DMS114 treated with DMSO at 0.1 percent for 48 hours (cell line): ENCODE results near the gene SHANK3.

Source experiments
- DNase-seq: peaks from one replicate; lab custom pipeline; 2025; ENCODE audit not compliant: unreplicated experiment; lab: John Stamatoyannopoulos, UW

The SHANK3 gene

DNA sequence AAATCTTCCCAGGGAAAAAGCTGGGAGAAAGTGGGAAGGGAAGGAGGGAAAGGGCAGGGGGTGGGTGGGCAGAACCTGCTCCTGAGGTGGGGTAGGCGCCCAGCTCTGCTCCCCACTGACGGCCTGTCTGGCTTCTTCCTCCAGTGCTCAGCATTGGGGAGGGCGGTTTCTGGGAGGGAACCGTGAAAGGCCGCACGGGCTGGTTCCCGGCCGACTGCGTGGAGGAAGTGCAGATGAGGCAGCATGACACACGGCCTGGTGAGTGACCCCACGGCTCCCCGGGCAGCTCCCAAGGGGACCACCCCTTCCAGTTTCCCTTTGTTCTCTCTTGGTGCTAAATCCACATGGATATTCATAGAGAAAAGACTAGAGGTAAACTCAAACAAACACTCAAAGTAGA lies 25.9 kb downstream of the SHANK3 start:
- no peak for DNase-seq

DNA sequence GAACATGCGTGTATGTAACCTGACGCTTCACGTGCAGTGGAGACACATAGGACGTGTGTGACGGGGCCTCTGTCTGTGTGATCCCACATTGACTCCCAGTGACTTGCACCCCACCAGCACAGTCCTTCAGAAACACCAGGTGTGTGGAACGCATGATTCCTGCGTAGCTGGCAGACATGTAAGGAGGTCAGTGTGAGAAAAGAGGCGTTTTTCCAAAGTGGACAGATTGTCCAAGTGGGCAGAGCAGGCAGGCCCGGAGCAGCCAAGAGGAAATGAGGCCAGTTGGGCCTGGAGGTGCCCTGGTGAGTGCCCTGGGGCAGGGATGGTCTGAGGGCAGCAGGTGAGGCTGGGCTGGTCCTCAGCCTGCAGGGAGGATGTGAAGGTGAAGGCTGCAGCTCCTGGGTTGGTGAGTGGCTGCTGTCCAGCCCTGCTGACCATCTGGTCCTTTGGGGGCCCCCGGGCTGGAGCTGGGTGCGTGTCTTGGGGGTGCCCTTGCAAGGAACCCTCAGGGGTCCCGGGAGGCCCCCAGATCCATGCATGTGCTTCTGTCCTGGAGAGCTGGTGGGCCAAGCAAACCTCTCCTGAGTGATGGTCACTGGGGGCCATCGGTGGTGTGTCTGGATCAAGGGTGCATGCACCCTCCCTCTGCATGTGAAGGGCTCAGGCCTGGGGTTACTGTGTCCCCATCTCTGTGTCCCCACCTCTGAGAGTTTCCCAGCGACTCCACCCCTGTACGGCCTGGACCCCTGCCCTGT lies 26.6 kb downstream of the SHANK3 start:
- no peak for DNase-seq

DNA sequence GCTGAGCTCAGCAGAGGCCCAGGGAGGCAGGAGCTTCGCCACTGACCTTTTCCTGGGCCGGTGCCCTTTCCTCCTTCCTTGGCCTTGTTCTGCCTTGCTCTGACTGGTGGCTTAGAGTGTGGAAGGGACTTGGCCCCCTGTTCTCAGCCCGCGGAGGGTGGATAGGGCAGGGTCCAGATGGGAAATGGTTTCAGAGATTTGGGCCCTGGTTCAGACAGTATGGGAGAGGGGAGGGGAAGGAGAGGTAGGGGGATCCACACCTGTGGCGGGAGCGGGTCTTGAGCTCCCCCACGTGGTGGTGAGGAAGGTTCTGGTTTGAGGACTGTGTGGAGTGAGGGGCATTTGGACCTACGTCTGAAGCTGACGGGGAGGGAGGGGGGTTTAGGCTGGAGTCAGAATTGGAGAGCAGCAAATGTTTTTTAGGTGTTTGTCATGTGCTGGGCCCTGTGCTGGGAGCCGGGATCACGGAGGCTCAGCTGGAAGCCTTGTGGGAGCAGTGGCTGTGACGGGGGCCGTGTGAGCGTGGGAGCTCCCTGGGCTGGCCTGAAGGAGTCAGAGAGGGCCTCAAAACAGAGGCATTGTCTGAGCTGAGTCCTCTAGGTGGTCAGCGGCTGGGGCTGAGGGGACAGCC lies 27.2 kb downstream of the SHANK3 start:
- peak; percentile 15 for DNase-seq

DNA sequence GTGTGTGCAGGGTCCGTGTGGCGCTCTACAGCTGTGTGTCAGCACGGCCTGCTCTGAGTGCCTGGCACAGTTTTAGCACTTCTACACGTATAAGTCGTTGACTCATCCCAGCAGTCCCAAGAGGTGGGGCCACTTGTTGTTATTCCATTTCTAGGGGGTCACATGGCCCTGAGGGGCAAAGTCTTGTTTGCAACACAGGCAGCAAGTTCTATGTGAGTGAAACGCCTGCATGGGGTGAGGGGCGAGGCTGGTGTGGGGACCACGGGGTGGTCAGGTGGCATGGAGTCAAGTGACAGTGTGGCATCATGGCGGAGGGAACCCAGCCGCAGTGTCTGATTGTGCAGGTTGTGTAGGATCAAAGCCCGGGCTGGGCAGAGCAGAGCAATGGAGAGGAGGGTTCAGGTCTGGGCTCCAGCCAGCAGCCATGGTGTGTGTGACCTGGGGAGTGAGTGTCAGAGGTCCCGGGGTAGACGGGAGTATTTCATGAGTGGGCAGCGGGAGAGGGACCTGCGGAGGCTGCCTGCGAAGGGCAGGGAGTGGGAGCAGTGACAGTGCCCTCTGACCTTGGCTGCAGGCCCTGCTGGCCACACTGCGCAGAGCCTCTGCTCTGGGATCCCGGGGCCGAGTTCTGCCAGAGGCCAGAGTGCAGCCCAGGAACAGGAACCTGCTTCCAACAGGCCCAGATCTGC lies 27.9 kb downstream of the SHANK3 start:
- DNase-seq = no peak

DNA sequence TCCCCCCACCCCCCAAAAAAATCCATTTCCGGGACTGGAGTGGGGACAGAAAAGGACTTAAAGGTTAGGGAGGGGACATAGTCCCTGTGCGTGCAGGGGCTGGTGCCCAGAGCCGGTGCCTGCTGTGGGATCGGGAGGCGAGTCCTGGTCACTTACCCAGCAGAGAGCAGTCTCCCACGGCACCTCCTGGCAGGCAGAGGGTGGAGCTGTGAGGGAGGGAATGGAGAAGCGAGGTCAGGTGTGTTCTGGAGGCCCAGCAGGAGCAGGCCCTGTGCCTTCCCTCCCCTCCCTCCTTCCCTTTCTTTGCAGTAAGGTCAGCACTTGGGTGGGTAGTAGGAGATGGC lies 28.4 kb downstream of the SHANK3 start:
- DNase-seq = no peak

DNA sequence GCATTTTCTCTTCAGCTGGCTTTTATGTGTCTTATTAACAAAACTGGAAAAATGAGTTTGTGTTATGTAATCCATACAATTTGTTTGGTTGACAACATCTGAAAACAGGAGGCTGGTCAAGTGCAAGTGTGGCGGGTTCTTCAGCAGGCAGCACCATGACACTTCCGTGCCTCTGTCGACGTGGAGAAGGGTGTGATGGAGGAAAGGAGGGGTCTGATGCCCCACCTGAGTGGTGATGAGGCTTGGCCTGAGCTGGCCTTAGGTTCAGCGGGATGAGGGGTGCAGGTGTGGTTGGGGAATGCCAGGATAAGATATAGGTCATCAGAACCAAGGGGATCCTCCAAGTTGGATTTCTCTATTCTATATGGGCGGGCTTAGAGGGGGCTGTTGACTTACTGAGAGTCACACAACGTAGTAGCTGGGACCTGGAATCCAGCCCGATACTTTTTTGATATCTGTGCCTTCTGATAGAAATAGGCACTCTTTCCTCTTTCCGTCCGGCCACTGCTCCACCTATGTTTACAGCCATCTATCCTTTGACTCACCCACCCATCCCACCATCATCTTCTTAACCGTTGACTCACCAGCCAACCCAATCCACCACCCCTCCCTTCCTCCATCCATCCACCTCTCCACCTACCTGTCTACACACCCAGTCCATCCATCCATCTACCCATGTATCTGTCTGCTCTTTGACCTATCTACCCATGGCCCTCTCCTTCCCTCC lies 29.0 kb downstream of the SHANK3 start:
- DNase-seq = no peak

DNA sequence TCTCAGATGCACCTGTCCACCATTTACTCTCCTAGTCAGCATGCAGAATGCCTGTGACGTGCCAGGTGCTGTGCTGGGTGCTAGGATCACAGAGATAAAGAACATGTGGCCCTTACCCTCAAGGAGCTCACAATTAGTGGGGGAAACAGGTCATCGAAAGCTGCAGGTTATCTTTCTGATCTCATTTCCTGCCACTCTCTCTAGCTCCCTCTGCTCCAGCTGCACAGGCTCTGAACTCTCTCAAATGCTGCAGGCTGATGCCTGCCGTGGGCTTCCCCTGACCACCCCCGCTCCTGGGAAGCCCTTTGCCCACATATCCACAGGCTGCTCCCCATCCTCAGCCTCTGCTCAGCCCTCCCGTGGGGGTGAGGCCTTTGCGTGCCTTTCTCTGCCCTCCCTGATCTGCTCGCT lies 29.6 kb downstream of the SHANK3 start:
- no peak for DNase-seq

DNA sequence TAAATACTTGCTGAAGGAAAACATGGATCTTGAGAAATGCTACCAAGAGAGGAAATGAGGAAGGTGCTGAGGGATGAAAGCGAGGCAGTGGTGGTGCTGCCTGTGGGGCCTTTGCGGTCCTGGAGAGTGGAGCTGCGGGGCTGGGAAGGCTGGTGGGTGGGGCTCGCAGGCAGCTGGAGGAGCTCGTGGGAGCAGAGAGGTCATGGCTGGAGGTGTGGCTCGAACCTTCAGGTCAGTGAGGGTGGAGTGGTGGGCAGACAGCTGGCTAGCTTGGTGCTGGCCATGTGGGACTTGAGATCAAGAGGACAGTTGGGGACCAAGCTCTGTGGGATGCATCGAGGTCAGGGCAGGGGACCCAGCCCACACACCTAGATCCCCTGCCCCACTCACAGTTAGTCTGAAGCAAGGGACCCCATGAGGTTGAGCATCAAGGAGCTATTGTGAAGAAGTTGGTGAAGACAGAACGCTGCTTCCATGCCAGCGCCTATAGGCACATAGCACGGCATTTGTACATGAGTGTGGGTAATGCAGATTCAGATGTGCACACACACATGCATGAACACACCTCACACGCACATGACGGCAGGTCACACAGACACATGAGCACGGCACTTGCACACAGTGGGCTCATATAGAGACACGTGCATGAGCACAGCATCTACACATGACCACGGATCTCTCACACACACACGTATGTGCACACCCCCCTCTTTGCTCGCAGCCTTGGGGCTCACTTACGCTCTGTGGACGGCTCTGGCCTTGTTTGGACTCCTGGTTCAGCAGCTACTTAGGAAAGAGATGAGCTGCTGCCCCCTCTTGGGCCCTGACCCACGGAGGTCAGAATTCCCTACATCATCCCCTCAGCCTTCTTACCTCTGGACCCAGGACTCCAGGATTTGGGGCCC lies 30.4 kb downstream of the SHANK3 start:
- no peak for DNase-seq

DNA sequence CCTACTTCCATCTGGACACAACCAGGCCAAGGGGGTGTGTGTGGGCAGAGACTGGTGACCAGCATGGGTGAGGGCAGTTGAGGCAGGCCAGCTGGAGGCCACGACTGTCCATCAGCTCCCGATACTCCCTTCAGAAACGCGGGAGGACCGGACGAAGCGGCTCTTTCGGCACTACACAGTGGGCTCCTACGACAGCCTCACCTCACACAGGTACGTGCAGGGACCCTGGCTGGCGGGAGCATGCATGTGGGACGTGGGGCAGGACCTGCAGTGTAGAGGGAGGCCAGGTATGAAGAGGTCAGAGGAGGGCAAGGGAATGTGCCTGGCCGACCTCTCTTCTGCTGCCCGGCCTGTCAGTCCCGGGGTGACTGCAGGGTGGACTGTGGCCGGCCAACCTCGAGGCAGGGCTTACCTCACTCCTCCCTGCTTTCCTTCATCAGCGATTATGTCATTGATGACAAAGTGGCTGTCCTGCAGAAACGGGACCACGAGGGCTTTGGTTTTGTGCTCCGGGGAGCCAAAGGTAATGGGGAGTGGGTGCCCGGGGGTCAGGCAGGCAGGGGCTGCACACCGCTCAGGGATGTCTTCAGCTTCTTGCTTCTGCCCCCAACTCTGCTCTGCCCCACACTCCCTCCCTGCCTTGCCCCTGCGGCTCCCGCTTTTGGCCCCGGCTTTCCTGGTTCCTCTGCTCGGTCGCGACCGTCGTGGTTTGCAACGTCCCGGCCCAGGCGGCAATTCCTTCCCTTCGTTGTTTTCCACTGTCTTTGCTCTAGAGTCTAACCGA lies 31.3 kb downstream of the SHANK3 start:
- no peak for DNase-seq

DNA sequence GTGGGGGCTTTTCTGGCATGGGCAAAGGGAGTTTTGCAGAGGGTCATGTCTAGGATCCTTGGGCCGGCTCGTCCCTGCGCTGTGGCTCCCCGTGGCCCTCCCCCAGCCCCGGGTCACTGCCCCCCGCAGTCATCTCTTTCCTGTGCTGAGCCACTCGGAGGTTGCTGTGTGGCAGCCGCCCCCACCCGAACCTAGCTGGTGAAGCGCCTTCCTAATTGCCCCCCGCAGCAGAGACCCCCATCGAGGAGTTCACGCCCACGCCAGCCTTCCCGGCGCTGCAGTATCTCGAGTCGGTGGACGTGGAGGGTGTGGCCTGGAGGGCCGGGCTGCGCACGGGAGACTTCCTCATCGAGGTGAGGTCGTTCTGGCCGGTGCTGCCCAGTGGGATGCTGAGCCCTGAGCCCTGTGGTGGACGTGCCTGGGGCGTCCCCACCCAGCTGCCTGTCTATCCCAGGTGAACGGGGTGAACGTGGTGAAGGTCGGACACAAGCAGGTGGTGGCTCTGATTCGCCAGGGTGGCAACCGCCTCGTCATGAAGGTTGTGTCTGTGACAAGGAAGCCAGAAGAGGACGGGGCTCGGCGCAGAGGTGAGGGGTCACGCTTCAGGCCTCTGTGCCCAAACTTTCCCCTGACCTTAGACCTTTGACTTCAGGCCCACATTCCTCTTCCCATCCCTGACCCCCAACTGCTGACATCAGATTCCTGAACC lies 32.0 kb downstream of the SHANK3 start:
- DNase-seq = no peak

DNA sequence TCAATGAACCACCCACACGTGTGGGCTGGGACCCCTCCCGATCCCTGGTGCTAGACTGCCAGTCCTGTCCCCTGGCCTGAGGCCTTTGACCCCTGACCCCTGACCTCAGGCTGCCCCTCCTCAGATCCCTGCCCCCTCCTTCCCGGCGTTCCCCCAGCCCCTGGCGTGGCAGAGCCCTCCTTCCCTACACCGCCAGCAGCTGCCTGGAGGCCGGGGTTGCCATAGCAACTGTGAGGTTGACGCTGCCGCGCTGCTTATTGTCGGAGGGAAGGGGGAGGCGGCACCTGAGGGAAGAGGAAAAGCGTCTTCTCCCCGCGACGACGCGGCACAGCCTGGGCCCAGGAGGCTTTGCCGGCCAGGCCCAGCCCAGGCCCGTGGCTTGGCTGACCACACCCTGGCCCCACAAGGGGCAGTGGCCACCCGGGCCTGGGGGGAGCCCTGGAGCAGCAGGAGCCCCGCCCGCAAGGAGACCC lies 32.6 kb downstream of the SHANK3 start:
- no peak for DNase-seq

DNA sequence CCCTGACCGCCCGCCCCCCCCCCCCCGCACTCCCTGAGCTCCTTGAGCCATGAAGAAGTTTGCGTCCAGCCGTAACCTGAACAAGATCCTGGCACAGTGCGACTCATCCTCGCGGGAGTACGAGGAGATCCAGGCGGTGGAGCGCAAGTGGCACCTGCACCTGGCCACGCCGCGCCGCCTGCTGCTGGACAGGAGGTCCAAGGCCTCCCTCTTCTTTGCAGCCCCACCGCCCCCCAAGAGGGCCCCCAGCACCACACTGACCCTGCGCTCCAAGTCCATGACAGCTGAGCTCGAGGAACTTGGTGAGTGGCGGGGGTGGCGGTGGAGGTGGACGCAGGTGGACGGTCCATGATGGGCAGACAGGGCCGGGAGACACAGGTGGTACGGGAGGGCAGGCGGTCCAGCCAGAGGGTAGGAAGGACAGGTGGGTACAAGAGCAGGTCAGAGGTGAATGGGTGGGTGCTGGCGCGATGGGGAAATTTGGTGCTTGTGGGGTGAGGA lies 33.3 kb downstream of the SHANK3 start:
- DNase-seq = no peak

DNA sequence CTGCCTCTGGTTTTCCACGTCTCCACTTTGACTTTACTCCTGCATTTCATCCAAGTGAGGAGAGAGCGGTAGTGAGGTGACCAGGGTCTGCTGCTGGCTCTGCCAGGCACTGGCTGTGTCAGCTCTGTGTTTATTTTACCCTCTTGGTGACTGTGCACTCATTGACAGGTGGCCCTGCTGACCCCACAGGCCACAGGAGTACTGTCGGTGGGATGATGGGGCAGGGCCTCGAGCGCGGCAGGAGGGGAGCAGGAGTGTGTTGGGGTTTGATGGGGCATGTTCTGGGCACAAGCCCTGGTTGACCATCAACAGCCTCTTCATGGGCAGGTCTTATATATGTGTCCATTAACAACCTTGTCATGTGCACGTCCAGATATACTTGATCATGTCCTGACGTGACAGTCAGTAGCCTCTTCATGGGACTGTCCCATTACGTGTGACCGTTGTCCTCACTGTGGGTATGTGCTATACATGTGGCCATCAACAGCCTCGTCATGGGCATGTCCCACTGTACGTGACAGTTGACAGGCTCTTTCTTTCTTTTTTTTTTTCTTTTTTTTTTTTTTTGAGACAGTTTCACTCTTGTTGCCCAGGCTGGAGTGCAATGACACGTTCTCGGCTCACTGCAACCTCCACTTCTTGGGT lies 34.0 kb downstream of the SHANK3 start:
- no peak for DNase-seq

DNA sequence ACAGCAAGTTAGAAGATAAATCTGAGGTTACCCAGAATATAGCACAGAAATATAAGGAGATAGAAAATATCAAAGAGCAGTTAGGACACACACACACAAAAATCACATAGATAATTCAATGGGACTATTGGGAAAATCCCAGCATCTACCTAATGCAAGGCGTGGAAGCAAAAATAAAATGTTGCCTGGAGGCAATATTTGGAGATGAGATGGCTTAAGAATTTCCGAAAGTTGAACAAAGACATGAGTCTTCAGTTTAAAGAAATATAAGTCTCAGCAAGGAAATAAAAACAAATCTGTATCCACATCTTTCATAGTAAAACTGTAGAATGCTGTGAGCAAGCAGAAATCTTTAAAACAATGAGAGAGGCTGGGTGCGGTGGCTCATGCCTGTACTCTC lies 35.9 kb downstream of the SHANK3 start:
- no peak for DNase-seq

DNA sequence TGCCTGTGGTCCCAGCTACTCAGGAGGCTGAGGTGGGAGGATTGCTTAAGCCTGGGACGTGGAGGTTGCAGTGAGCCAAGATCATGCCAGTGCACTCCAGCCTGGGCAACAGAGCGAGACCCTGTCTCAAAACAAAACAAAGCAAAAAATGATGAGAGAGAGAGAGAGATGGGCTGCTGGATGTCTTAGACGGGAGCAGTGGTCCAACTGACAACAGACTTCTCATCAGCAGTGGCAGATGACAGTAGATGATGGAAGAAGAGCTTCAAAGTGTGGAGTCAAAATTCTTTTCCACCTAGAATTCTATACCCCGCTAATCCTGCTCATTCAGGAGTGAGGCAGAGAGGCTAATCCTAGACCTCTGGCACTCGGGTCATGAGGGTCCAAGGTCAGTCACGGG lies 36.4 kb downstream of the SHANK3 start:
- no peak for DNase-seq

DNA sequence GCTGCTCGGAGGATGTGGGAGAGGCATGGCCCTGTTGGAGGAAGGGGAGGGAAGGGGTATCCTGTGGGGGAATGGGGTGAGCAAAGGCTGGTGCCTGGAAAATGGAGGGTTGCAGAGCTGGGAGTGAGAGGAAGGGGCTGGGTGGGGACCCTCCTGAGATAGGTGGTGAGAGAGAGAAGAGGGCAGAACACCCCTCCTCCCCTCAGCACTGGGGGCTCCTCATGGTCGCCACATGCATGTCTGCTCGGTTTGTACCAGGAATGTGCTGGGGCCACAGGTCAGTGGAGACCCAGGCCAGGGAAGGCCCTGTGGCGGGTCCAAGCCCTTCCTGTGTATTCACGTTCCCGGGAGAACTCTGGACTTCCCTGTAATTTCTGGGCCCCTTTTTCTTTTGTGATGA lies 37.6 kb downstream of the SHANK3 start:
- no peak for DNase-seq

DNA sequence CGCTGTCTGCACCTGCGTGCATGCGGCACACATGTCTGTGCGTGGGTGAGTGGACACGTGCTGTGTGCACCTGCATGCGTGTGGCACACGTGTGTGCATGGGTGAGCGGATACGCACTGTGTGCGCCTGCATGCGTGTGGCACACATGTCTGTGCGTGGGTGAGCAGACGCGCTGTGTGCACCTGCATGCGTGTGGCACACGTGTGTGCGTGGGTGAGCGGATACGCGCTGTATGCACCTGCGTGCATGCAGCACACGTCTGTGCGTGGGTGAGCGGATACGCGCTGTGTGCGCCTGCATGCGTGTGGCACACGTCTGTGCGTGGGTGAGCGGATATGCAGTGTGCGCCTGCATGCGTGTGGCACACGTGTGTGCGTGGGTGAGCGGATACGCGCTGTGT lies 38.3 kb downstream of the SHANK3 start:
- DNase-seq = no peak
